ENCODE data around the gene TAF9B. TPM values are rescaled to one million over a fixed set of nuclear protein-coding genes. Genes with fewer than 3 reads are reported as not detected.
A peak's percentile ranks its signal among the peaks of the same experiment; 100 is the strongest.
"Not testable (repeated sequence)": the region's sequence is repeated elsewhere in the genome, so short reads cannot be mapped to it uniquely, and the experiment has no call there.

The TAF9B gene
- total RNA-seq, 2 donors from 2014 or later, result 44.0 to 53.1 TPM

GRCh38 chrX:78168065-78168464 lies 28.6 kb upstream of the TAF9B start:
- Mint-ChIP-seq H3K36me3 (ENCODE audit: low read depth) (peaks cover 3% of the 10 kb centered on the region), H3K27ac (no peak overlapping the region), H3K4me3 (no peak overlapping the region), H3K4me1 (no peaks in the 10 kb centered on the region), H3K9me3 (peaks cover 28% of the 10 kb centered on the region), H3K27me3 (ENCODE audit: insufficient read depth) (no peaks in the 10 kb centered on the region)
- no peaks in the 10 kb centered on the region for H3K27me3 ChIP-seq (ENCODE audit: control insufficient read depth, insufficient read depth, low read length, poor library complexity, severe bottlenecking)
- DNase-seq, result no peak
- no peaks in the 10 kb centered on the region for H3K4me1 ChIP-seq (ENCODE audit: control insufficient read depth, insufficient read depth, low read length)
- no peak overlapping the region for H3K4me3 ChIP-seq (ENCODE audit: low read length)
- no peak for TF ChIP-seq CTCF (conservative IDR thresholded peaks at IDR 0.05)
- no peak overlapping the region for H3K9ac ChIP-seq (ENCODE audit: extremely low read depth, low read length, poor library complexity, severe bottlenecking)
- H3K27ac ChIP-seq (ENCODE audit: low read depth, low read length), result no peak overlapping the region
- H3K9me3 ChIP-seq (ENCODE audit: control insufficient read depth, low read length), result no peaks in the 10 kb centered on the region
- H3K36me3 ChIP-seq (ENCODE audit: control insufficient read depth, insufficient read depth, low read length), result no peaks in the 10 kb centered on the region

GRCh38 chrX:78165425-78165824 lies 26.0 kb upstream of the TAF9B start:
- Histone ChIP-seq H3K4me1 (ENCODE audit: control insufficient read depth, insufficient read depth, low read length) (no peaks in the 10 kb centered on the region), H3K36me3 (ENCODE audit: control insufficient read depth, insufficient read depth, low read length) (no peaks in the 10 kb centered on the region), H3K9me3 (ENCODE audit: control insufficient read depth, low read length) (no peaks in the 10 kb centered on the region), H3K4me3 (ENCODE audit: low read length) (no peak overlapping the region), H3K27me3 (ENCODE audit: control insufficient read depth, insufficient read depth, low read length, poor library complexity, severe bottlenecking) (no peaks in the 10 kb centered on the region), H3K9ac (ENCODE audit: extremely low read depth, low read length, poor library complexity, severe bottlenecking) (no peak overlapping the region), H3K27ac (ENCODE audit: low read depth, low read length) (no peak overlapping the region)
- H3K9me3 Mint-ChIP-seq, result peaks cover 51% of the 10 kb centered on the region
- TF ChIP-seq CTCF (conservative IDR thresholded peaks at IDR 0.05), result no peak
- H3K4me3 Mint-ChIP-seq, result no peak overlapping the region
- H3K27ac Mint-ChIP-seq, result no peak overlapping the region
- 81% methylated on average over 1 of the region's 1 CpG; no CpG with 5 or more reads in 1 of the 2 experiments for WGBS, 2 experiments (ENCODE audit: insufficient coverage in 1 of 2, insufficient read length in 1 of 2)
- H3K4me1 Mint-ChIP-seq, result peaks cover 5% of the 10 kb centered on the region
- H3K27me3 Mint-ChIP-seq (ENCODE audit: insufficient read depth), result no peaks in the 10 kb centered on the region
- DNase-seq, result no peak
- peaks cover 7% of the 10 kb centered on the region for H3K36me3 Mint-ChIP-seq (ENCODE audit: low read depth)

- H3K4me3 Mint-ChIP-seq; H3K27me3 ChIP-seq (ENCODE audit: control insufficient read depth, insufficient read depth, low read length, poor library complexity, severe bottlenecking); H3K27ac ChIP-seq (ENCODE audit: low read depth, low read length); H3K36me3 Mint-ChIP-seq (ENCODE audit: low read depth); H3K4me1 ChIP-seq (ENCODE audit: control insufficient read depth, insufficient read depth, low read length); H3K4me1 Mint-ChIP-seq; H3K36me3 ChIP-seq (ENCODE audit: control insufficient read depth, insufficient read depth, low read length); H3K9ac ChIP-seq (ENCODE audit: extremely low read depth, low read length, poor library complexity, severe bottlenecking); H3K9me3 ChIP-seq (ENCODE audit: control insufficient read depth, low read length); H3K27me3 Mint-ChIP-seq (ENCODE audit: insufficient read depth); H3K4me3 ChIP-seq (ENCODE audit: low read length); DNase-seq; H3K27ac Mint-ChIP-seq: not testable (repeated sequence)
- peaks cover 71% of the 10 kb centered on the region for H3K9me3 Mint-ChIP-seq
- WGBS, 2 experiments (ENCODE audit: insufficient coverage in 1 of 2, insufficient read length in 1 of 2), result 96% methylated on average over 4 of the region's 4 CpGs; no CpG with 5 or more reads in 1 of the 2 experiments
Measured at GRCh38 chrX:78163175-78163574, 23.7 kb upstream of the TAF9B start.

GRCh38 chrX:78160711-78161110 lies 21.3 kb upstream of the TAF9B start:
- H3K4me3 Mint-ChIP-seq; H3K9me3 ChIP-seq (ENCODE audit: control insufficient read depth, low read length); H3K4me3 ChIP-seq (ENCODE audit: low read length); H3K27ac ChIP-seq (ENCODE audit: low read depth, low read length); H3K4me1 ChIP-seq (ENCODE audit: control insufficient read depth, insufficient read depth, low read length); H3K27me3 Mint-ChIP-seq (ENCODE audit: insufficient read depth); H3K27ac Mint-ChIP-seq; H3K36me3 ChIP-seq (ENCODE audit: control insufficient read depth, insufficient read depth, low read length); H3K27me3 ChIP-seq (ENCODE audit: control insufficient read depth, insufficient read depth, low read length, poor library complexity, severe bottlenecking); H3K4me1 Mint-ChIP-seq; H3K9ac ChIP-seq (ENCODE audit: extremely low read depth, low read length, poor library complexity, severe bottlenecking): not testable (repeated sequence)
- WGBS, 2 experiments (ENCODE audit: insufficient coverage in 1 of 2, insufficient read length in 1 of 2), result 51% methylated on average over 4 of the region's 4 CpGs; no CpG with 5 or more reads in 1 of the 2 experiments
- peaks cover 10% of the 10 kb centered on the region for H3K36me3 Mint-ChIP-seq (ENCODE audit: low read depth)
- H3K9me3 Mint-ChIP-seq, result peaks cover 86% of the 10 kb centered on the region
- DNase-seq, result peak; percentile 60

- WGBS, 2 experiments (ENCODE audit: insufficient coverage in 1 of 2, insufficient read length in 1 of 2), result 91 to 100% methylated on average over 3 to 10 of the region's 10 CpGs
- peaks cover 91% of the 10 kb centered on the region for H3K9me3 Mint-ChIP-seq
- not testable (repeated sequence) for H3K27me3 ChIP-seq (ENCODE audit: control insufficient read depth, insufficient read depth, low read length, poor library complexity, severe bottlenecking); H3K27ac Mint-ChIP-seq; DNase-seq; H3K36me3 ChIP-seq (ENCODE audit: control insufficient read depth, insufficient read depth, low read length); H3K36me3 Mint-ChIP-seq (ENCODE audit: low read depth); H3K27me3 Mint-ChIP-seq (ENCODE audit: insufficient read depth); H3K9ac ChIP-seq (ENCODE audit: extremely low read depth, low read length, poor library complexity, severe bottlenecking); H3K27ac ChIP-seq (ENCODE audit: low read depth, low read length); H3K4me1 ChIP-seq (ENCODE audit: control insufficient read depth, insufficient read depth, low read length); H3K9me3 ChIP-seq (ENCODE audit: control insufficient read depth, low read length); H3K4me1 Mint-ChIP-seq; H3K4me3 Mint-ChIP-seq
- H3K4me3 ChIP-seq (ENCODE audit: low read length), result peak overlapping the region; percentile 35
Measured at GRCh38 chrX:78157846-78158245, 18.4 kb upstream of the TAF9B start.

GRCh38 chrX:78157373-78157772 lies 17.9 kb upstream of the TAF9B start:
- not testable (repeated sequence) for H3K27ac Mint-ChIP-seq; H3K36me3 Mint-ChIP-seq (ENCODE audit: low read depth)

More at GRCh38 chrX:78157373-78157772, 17.9 kb upstream of the TAF9B start:
- not testable (repeated sequence) for H3K27me3 Mint-ChIP-seq (ENCODE audit: insufficient read depth); H3K27ac ChIP-seq (ENCODE audit: low read depth, low read length); H3K27me3 ChIP-seq (ENCODE audit: control insufficient read depth, insufficient read depth, low read length, poor library complexity, severe bottlenecking); H3K4me1 Mint-ChIP-seq; H3K9ac ChIP-seq (ENCODE audit: extremely low read depth, low read length, poor library complexity, severe bottlenecking); H3K9me3 ChIP-seq (ENCODE audit: control insufficient read depth, low read length); DNase-seq; H3K4me1 ChIP-seq (ENCODE audit: control insufficient read depth, insufficient read depth, low read length); H3K4me3 Mint-ChIP-seq; H3K36me3 ChIP-seq (ENCODE audit: control insufficient read depth, insufficient read depth, low read length)
- H3K4me3 ChIP-seq (ENCODE audit: low read length), result peak overlapping the region; percentile 35
- 83% methylated on average over 1 of the region's 2 CpGs; no CpG with 5 or more reads in 1 of the 2 experiments for WGBS, 2 experiments (ENCODE audit: insufficient coverage in 1 of 2, insufficient read length in 1 of 2)
- H3K9me3 Mint-ChIP-seq, result peaks cover 86% of the 10 kb centered on the region
